Lower lobe of right lung (tissue), 2 donors: ENCODE data around the gene KIF6. TPM values are rescaled to one million over a fixed set of nuclear protein-coding genes. Genes with fewer than 3 reads are reported as not detected.

Experiments
- ATAC-seq, 2 donors: fragments of 200-7000 bp; cut with Tn5 transposase; one replicate each; pipeline ENCODE4 v1.9.1; 2020 to 2022; ENCODE audit warnings: mild to moderate bottlenecking in 2 of 2, moderate library complexity in 2 of 2
- DNase-seq: peaks from one replicate; pipeline ENCODE4 v3.0.0-alpha.2; 2020
- H3K27ac ChIP-seq: fragments of 200-600 bp; one replicate; pipeline ENCODE4 v1.8.0; 2022
- H3K27me3 ChIP-seq: fragments of 200-600 bp; one replicate; pipeline ENCODE4 v1.8.0; 2022; ENCODE audit warnings: low read depth
- H3K36me3 ChIP-seq: fragments of 200-600 bp; one replicate; pipeline ENCODE4 v1.8.0; 2022; ENCODE audit warnings: mild to moderate bottlenecking
- H3K4me1 ChIP-seq: fragments of 200-600 bp; one replicate; pipeline ENCODE4 v1.8.0; 2022
- H3K4me3 ChIP-seq: fragments of 200-600 bp; one replicate; pipeline ENCODE4 v1.8.0; 2022; ENCODE audit warnings: mild to moderate bottlenecking
- H3K9me3 ChIP-seq: fragments of 200-600 bp; one replicate; pipeline ENCODE4 v1.8.0; 2022
- intact Hi-C: fragments of 100-400 bp; cut with DNase I; formaldehyde crosslinking; loops from one replicate; pipeline ENCODE4 v1.11.0; 2022
- total RNA-seq: library from RNA; stranded (reverse); fragmentation: NEBNext Ultra II Directional; extraction: Animal tissue kit (Norgen Biotek cat#: 25700); gene quantifications from one replicate; pipeline ENCODE4 v1.2.1, GENCODE V29; 2021
- TF ChIP-seq, protein P1 (sequence below): fragments of 200-600 bp; IDR thresholded peaks from one replicate; pipeline ENCODE4 v1.8.0; 2022; ENCODE audit warnings: antibody characterized with exemption, mild to moderate bottlenecking
- donor health status: DM: no; HTN: yes; CAD: no; lungs with severe emphysema.

The KIF6 gene
- total RNA-seq, 1 donor from 2014 or later = 2.5 TPM

DNA sequence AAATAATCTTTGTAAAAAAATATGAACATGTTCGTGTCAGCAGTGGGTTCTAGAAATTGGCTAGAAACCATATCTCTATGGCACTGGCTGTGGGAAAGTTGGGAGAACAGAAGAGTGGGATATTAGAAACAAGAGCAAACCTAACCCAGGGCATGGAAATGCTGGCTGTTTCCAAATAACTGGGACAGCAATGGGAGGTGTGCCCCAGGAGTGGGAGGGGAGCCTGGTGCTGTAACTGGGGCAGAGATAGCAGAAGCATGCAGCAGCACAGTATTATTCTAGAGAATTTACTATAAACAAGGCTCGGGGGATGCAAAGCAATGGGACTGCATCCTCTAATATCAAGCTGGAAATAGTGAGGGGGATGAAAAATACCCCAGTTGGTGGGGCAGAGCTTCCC lies 175.0 kb downstream of the KIF6 start:
- no peaks in the 10 kb centered on the region for H3K36me3 ChIP-seq
- H3K27me3 ChIP-seq = no peaks in the 10 kb centered on the region
- TF ChIP-seq, protein P1, sequence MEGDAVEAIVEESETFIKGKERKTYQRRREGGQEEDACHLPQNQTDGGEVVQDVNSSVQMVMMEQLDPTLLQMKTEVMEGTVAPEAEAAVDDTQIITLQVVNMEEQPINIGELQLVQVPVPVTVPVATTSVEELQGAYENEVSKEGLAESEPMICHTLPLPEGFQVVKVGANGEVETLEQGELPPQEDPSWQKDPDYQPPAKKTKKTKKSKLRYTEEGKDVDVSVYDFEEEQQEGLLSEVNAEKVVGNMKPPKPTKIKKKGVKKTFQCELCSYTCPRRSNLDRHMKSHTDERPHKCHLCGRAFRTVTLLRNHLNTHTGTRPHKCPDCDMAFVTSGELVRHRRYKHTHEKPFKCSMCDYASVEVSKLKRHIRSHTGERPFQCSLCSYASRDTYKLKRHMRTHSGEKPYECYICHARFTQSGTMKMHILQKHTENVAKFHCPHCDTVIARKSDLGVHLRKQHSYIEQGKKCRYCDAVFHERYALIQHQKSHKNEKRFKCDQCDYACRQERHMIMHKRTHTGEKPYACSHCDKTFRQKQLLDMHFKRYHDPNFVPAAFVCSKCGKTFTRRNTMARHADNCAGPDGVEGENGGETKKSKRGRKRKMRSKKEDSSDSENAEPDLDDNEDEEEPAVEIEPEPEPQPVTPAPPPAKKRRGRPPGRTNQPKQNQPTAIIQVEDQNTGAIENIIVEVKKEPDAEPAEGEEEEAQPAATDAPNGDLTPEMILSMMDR = no peak
- no peak overlapping the region for H3K4me3 ChIP-seq
- intact Hi-C loops = no loop called here
- no peaks in the 10 kb centered on the region for H3K9me3 ChIP-seq
- H3K27ac ChIP-seq = no peak overlapping the region
- peaks cover 5% of the 10 kb centered on the region for H3K4me1 ChIP-seq
- no peak for DNase-seq
- ATAC-seq = no peak

DNA sequence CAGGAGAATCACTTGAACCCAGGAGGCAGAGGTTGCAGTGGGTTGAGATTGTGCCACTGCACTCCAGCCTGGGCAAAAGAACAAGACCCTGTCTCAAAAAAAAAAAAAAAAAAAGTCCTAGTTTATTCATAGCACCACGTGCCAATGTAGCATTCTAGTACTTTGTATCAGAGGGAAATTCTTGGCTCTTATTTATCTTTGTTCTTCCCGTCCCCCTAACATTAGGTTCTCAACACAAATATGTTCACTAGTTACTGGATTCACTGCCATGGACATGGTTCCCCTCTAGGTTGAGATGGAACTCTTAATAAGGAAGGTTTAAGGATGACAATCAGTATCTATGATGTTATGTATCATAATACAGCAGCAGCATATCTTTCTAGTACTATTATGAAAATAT lies 178.5 kb downstream of the KIF6 start:
- ATAC-seq = no peak
- no peaks in the 10 kb centered on the region for H3K27me3 ChIP-seq
- H3K4me1 ChIP-seq = no peaks in the 10 kb centered on the region
- intact Hi-C loops = no loop called here
- no peak overlapping the region for H3K4me3 ChIP-seq
- no peak overlapping the region for H3K27ac ChIP-seq
- no peaks in the 10 kb centered on the region for H3K36me3 ChIP-seq
- H3K9me3 ChIP-seq = no peaks in the 10 kb centered on the region
- TF ChIP-seq, protein P1 = no peak
- DNase-seq = no peak

DNA sequence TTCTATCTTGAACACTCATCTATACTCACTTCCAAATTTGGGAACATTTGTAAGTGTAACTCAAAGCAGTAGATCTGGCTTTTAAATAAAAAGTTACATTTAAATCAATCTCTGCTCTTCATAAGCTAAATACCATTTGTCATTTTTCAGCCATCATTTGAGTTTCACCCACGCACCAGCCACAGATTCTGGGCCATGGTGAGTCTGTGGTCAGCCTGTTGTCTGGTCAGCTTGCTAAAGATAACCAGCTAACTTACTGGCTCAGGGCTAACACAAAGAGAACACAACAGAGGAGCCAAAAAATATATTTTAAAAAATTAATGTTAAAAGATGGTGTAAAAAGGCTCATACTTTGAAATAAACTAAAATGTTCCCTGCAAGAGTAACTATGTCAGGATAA lies 181.3 kb downstream of the KIF6 start:
- Histone ChIP-seq H3K27ac (no peak overlapping the region), H3K27me3 (no peaks in the 10 kb centered on the region), H3K4me1 (no peaks in the 10 kb centered on the region), H3K4me3 (no peak overlapping the region), H3K36me3 (no peaks in the 10 kb centered on the region), H3K9me3 (no peaks in the 10 kb centered on the region)
- ATAC-seq = no peak
- TF ChIP-seq, protein P1 = no peak
- intact Hi-C loops = no loop called here
- DNase-seq = no peak

DNA sequence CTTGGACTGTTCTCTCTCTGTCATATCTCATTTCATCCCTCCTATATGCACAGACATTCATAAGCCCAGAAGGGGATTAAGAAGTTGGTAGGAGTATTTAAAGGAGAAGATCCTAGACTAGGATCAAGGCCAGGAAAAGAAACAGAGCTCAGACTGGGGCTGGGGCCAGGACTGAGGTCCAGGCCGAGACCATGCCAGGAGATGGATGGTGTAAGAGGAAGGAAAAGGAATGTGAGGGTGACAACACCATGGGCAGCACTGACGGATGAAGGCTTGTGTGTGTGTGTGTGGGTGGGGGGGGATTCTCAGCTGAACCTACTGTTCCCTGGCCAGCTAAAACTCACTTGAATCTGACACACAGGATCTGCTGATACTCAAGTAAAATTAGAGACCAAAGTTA lies 182.1 kb downstream of the KIF6 start:
- Histone ChIP-seq H3K27ac (no peak overlapping the region), H3K4me1 (no peaks in the 10 kb centered on the region), H3K4me3 (no peak overlapping the region), H3K9me3 (no peaks in the 10 kb centered on the region), H3K27me3 (no peaks in the 10 kb centered on the region), H3K36me3 (no peaks in the 10 kb centered on the region)
- ATAC-seq = peak; percentile 61 to 77
- intact Hi-C loops = no loop called here
- no peak for DNase-seq
- TF ChIP-seq, protein P1 = no peak

DNA sequence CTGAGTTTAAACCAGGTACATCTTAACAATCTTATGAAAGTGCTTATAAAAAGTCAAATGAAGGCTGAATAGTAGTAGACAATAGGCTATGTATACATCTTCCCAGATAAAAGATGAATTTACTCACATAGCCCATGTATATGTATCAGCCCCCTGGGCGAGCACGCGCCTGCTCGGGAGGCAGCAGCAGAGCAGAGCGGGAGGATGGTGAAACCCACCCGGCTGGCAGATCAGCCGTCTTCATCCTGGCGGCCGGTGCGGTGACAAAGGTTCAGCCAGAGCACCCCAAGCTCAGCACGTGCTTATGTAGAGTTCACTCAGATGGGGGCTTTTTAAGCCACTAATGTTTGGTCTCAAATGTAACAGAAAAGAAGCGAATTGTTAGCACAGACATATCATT lies 184.8 kb downstream of the KIF6 start:
- H3K4me1 ChIP-seq = no peaks in the 10 kb centered on the region
- TF ChIP-seq, protein P1 = no peak
- no peak overlapping the region for H3K27ac ChIP-seq
- no peaks in the 10 kb centered on the region for H3K36me3 ChIP-seq
- intact Hi-C loops = no loop called here
- DNase-seq = no peak
- ATAC-seq = no peak
- no peaks in the 10 kb centered on the region for H3K9me3 ChIP-seq
- no peak overlapping the region for H3K4me3 ChIP-seq
- no peaks in the 10 kb centered on the region for H3K27me3 ChIP-seq

DNA sequence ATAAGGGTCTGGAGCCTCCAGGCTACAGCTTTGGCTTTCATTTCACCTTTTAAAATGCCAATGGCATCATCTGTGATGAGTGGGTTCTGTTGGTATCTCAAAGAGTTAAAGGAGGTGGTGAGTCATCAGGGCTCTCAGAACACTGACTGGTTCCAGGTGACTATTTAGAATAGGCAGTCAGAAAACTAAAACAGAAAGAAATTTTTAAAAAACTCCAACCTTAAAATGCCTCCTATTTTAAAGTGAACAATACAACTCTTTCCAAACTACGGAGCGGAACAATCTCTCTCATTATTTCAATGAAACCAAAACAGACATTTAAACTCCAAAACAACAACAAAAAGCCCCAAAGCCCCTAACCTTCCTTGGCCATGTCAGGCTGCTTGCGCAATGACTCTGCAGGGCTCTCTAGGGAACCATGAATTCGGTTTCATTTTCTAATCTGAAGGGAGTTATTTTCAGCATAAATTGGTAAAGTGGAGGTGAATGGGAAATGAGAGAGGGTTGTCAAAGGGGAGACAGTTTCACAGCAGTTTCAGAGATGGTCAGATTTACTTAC lies 194.9 kb downstream of the KIF6 start:
- H3K27me3 ChIP-seq = no peaks in the 10 kb centered on the region
- H3K27ac ChIP-seq = peak overlapping the region; percentile 39
- no peak overlapping the region for H3K4me3 ChIP-seq
- no peaks in the 10 kb centered on the region for H3K36me3 ChIP-seq
- intact Hi-C loops = no loop called here
- peaks cover 7% of the 10 kb centered on the region for H3K4me1 ChIP-seq
- TF ChIP-seq, protein P1 = no peak
- DNase-seq (no peak), ATAC-seq (peak; percentile 45 to 65)
- H3K9me3 ChIP-seq = no peaks in the 10 kb centered on the region
